Endothelial cell (in vitro differentiated cells): ENCODE results near the gene INF2. TPM values are rescaled to one million over a fixed set of nuclear protein-coding genes. Genes with fewer than 3 reads are reported as not detected.

Experiments used
- DNase-seq: peaks from one replicate; pipeline ENCODE4 v3.0.0; 2021; ENCODE audit warnings: low spot score
- H3K27ac Mint-ChIP-seq: one replicate; pipeline ENCODE4 v1.8.0; 2021; ENCODE audit warnings: mixed read lengths, inconsistent platforms; ENCODE audit not compliant: unreplicated experiment
- H3K27me3 Mint-ChIP-seq: one replicate; pipeline ENCODE4 v1.8.0; 2021; ENCODE audit warnings: mild to moderate bottlenecking, moderate library complexity, mixed read lengths, inconsistent platforms; ENCODE audit not compliant: unreplicated experiment
- H3K36me3 Mint-ChIP-seq: one replicate; pipeline ENCODE4 v1.8.0; 2021; ENCODE audit warnings: mild to moderate bottlenecking, low read depth, mixed read lengths, inconsistent platforms; ENCODE audit not compliant: unreplicated experiment
- H3K4me1 Mint-ChIP-seq: one replicate; pipeline ENCODE4 v1.8.0; 2021; ENCODE audit warnings: mild to moderate bottlenecking, mixed read lengths, inconsistent platforms; ENCODE audit not compliant: unreplicated experiment
- H3K4me3 Mint-ChIP-seq: one replicate; pipeline ENCODE4 v1.8.0; 2021; ENCODE audit warnings: mild to moderate bottlenecking, mixed read lengths, inconsistent platforms; ENCODE audit not compliant: unreplicated experiment
- H3K9me3 Mint-ChIP-seq: one replicate; pipeline ENCODE4 v1.8.0; 2021; ENCODE audit warnings: mixed read lengths, inconsistent platforms; ENCODE audit not compliant: unreplicated experiment
- CTCF ChIP-seq: fragments of 200-600 bp; sonication (generic); IDR thresholded peaks from one replicate; pipeline ENCODE4 v1.5.0; 2021; ENCODE audit warnings: antibody characterized with exemption; ENCODE audit not compliant: unreplicated experiment
- microRNA-seq: library from miRNA; unstranded; fragments of <30 nt; microRNA quantifications from one replicate; pipeline ENCODE4, GENCODE V29; 2020; ENCODE audit not compliant: unreplicated experiment
- total RNA-seq: library from RNA; stranded (reverse); fragmentation: NEBNext Ultra II Directional; extraction: Animal tissue kit (Norgen Biotek cat#: 25700); gene quantifications from one replicate; pipeline ENCODE4 v1.2.1, GENCODE V29; 2021; ENCODE audit not compliant: unreplicated experiment

Gene INF2
- total RNA-seq, 1 donor from 2014 or later: 97.2 TPM

DNA sequence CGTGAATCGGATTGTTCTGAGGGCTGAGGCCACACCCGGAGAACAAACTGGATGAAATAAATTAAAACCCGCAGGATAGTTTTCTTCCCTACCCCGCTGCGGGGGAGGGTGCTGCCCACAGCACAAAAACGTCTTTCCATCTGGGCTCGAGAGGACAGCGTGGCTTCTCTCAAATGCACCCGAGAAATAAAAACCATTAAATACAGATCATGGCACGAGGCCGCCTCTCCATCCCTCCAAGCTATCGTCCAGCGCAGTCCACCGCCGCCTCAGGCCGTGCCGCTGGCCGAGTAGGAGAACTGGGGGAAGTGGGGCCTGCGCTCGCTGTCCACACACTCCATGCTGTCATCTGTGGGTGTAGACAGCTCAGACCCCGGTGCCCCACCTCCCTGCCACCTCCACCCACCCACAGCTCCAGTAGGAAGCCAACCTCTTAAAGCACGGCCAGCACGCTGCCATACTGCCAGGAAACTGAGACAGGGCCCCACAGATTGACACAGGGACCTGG is 80.7 kb downstream of the INF2 start:
- Mint-ChIP-seq H3K4me3 (peak overlapping the region; percentile 12), H3K9me3 (no peaks in the 10 kb centered on the region), H3K4me1 (peaks cover 34% of the 10 kb centered on the region), H3K27ac (peak overlapping the region; percentile 30), H3K36me3 (peaks cover 28% of the 10 kb centered on the region), H3K27me3 (peaks cover 17% of the 10 kb centered on the region)
- no peak for TF ChIP-seq CTCF
- no peak for DNase-seq

DNA sequence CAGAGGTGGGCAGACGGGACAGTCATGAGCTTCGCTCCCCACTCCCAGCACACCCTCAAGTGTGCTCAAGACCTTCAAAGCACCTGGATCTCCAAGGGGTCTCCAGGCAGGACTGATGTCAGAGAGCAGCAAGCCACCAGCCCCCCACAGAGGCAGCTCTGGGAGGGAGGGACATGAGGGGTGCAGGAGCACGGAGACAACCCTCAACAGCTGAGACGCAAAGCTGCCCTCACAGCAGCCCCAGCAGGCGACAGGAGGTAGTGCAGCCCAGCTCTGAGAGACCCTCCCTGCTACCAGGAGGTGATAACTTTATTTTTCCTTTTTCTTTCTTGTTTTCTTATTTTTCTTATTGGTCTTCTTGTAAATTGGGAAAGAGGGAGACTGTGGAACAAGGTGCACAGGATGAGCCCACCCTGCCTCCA is 81.4 kb downstream of the INF2 start:
- Mint-ChIP-seq H3K4me1 (peaks cover 29% of the 10 kb centered on the region), H3K27ac (peak overlapping the region; percentile 52), H3K36me3 (peaks cover 21% of the 10 kb centered on the region), H3K27me3 (peaks cover 14% of the 10 kb centered on the region), H3K4me3 (peak overlapping the region; percentile 62), H3K9me3 (no peaks in the 10 kb centered on the region)
- no peak for DNase-seq
- peak; percentile 42 for TF ChIP-seq CTCF

DNA sequence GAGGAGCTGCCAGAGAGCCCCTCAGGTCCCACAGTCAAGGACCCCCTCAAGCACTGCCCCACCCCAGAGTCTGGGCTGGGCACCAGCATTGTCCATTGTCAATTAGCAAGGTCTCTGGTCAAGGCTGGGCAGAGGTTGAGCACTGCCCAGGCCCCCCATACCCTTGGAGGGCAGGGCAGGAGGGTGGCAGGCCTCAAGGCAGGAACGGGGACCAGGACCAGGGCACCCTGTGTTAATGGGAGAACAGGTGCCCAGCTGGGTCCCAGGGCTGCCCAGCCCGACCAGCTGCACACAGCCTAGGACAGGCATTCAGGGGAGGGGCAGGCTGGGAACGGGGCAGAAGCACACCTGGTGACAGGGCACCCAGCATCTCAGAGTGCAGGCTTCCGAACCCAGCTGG is 82.0 kb downstream of the INF2 start:
- DNase-seq: no peak
- peaks cover 12% of the 10 kb centered on the region for H3K27me3 Mint-ChIP-seq
- peaks cover 26% of the 10 kb centered on the region for H3K4me1 Mint-ChIP-seq
- no peak overlapping the region for H3K27ac Mint-ChIP-seq
- H3K9me3 Mint-ChIP-seq: no peaks in the 10 kb centered on the region
- peaks cover 22% of the 10 kb centered on the region for H3K36me3 Mint-ChIP-seq
- H3K4me3 Mint-ChIP-seq: no peak overlapping the region
- no peak for TF ChIP-seq CTCF

Small RNA genes within 50 kb of the gene (microRNA-seq; reads per million reads assigned to microRNA genes)
- gene MIR4710: 1.7 reads per million, percentile 25 among the genes with 10 or more reads in this experiment

Other genes with a start within 250 kb of the INF2 start
- gene C14orf180, start 109.9 kb upstream of the INF2 start, total RNA-seq: not detected
- 0.54 TPM for gene TMEM179, start 84.8 kb upstream of the INF2 start, total RNA-seq
- gene ADSS1, start 34.6 kb downstream of the INF2 start, total RNA-seq: 6.1 TPM
- gene SIVA1, start 63.5 kb downstream of the INF2 start, total RNA-seq: 84.3 TPM
- gene AKT1, start 106.1 kb downstream of the INF2 start, total RNA-seq: 133 TPM
- 2.4 TPM for gene ZBTB42, start 111.5 kb downstream of the INF2 start, total RNA-seq
- 11.3 TPM for gene CEP170B, start 175.7 kb downstream of the INF2 start, total RNA-seq
- gene PLD4, start 235.3 kb downstream of the INF2 start, total RNA-seq: 1.3 TPM